ENCODE results near the gene RBM44.

DNA sequence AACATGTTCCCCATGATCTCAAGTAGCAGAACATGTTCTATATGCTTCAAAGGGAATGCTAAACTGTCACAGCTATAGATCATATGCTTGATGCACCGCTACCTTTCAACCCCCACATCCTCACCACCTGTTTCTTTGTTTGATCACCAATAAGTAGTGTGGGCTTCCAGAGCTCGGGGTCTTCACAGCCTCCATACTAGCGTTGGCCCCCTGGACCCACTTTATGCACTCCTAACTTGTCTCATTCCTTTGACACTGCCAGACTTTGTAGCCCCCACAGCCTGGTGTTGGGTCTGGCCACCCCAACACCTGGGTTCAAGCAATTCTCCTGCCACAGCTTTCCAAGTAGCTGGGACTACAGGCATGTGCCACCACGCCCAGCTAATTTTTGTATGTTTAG, 11.6 kb upstream of the RBM44 start:
- TF ChIP-seq, protein P1, sequence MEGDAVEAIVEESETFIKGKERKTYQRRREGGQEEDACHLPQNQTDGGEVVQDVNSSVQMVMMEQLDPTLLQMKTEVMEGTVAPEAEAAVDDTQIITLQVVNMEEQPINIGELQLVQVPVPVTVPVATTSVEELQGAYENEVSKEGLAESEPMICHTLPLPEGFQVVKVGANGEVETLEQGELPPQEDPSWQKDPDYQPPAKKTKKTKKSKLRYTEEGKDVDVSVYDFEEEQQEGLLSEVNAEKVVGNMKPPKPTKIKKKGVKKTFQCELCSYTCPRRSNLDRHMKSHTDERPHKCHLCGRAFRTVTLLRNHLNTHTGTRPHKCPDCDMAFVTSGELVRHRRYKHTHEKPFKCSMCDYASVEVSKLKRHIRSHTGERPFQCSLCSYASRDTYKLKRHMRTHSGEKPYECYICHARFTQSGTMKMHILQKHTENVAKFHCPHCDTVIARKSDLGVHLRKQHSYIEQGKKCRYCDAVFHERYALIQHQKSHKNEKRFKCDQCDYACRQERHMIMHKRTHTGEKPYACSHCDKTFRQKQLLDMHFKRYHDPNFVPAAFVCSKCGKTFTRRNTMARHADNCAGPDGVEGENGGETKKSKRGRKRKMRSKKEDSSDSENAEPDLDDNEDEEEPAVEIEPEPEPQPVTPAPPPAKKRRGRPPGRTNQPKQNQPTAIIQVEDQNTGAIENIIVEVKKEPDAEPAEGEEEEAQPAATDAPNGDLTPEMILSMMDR (IDR thresholded peaks at IDR 0.05), result no peak
- no peak for TF ChIP-seq POLR2A (IDR thresholded peaks at IDR 0.05)

Data from testis (tissue), 2 donors.